CD4-positive, CD25-positive, alpha-beta regulatory T cell (primary cell): ENCODE data around the gene CAMKMT. TPM values are rescaled to one million over a fixed set of nuclear protein-coding genes. Genes with fewer than 3 reads are reported as not detected.

Experiments used
- ATAC-seq, 2 donors: fragments of 150-1000 bp; cut with Tn5 transposase; one replicate each; pipeline ENCODE4 v1.10.0; 2021; ENCODE audit warnings: low read depth in 2 of 2, moderate number of reproducible peaks in 2 of 2, moderate library complexity in 1 of 2
- DNase-seq, 3 donors: peaks; one replicate each; pipeline versions ENCODE4 v3.0.0 to v3.0.0-alpha.2; 2012 to 2022; ENCODE audit warnings: mixed read lengths in 1 of 3
- H3K27ac ChIP-seq: one replicate; pipeline ENCODE4 v1.7.0; 2013; ENCODE audit warnings: mild to moderate bottlenecking, low read length; ENCODE audit not compliant: insufficient read depth, poor library complexity, severe bottlenecking
- H3K27me3 ChIP-seq: one replicate; pipeline ENCODE4 v1.7.0; 2013; ENCODE audit warnings: low read length; ENCODE audit not compliant: control insufficient read depth, insufficient read depth
- H3K36me3 ChIP-seq: one replicate; pipeline ENCODE4 v1.7.0; 2013; ENCODE audit warnings: mild to moderate bottlenecking, low read length, moderate library complexity; ENCODE audit not compliant: control insufficient read depth, insufficient read depth
- H3K4me1 ChIP-seq: 2 replicates; pipeline ENCODE4 v1.7.0; 2013; ENCODE audit warnings: mild to moderate bottlenecking, low read length; ENCODE audit not compliant: insufficient read depth, control insufficient read depth, poor library complexity, severe bottlenecking
- H3K4me3 ChIP-seq: one replicate; pipeline ENCODE4 v1.7.0; 2013; ENCODE audit warnings: low read depth, mild to moderate bottlenecking, low read length, moderate library complexity
- H3K9me3 ChIP-seq, 2 experiments: 1 replicate in 1 of 2; 2 replicates in 1 of 2; pipeline ENCODE4 v1.7.0; 2013; ENCODE audit warnings: low read length in 2 of 2, mild to moderate bottlenecking in 1 of 2, moderate library complexity in 1 of 2; ENCODE audit not compliant: control insufficient read depth in 2 of 2
- H3K27ac Mint-ChIP-seq, 3 donors: one replicate each; pipeline ENCODE4 v1.8.0; 2020 to 2022; ENCODE audit warnings: mild to moderate bottlenecking in 3 of 3, mixed read lengths in 3 of 3, moderate library complexity in 2 of 3
- H3K27me3 Mint-ChIP-seq: one replicate; pipeline ENCODE4 v1.8.0; 2022; ENCODE audit warnings: mild to moderate bottlenecking, mixed read lengths
- H3K36me3 Mint-ChIP-seq: one replicate; pipeline ENCODE4 v1.8.0; 2020; ENCODE audit warnings: mixed read lengths
- H3K4me1 Mint-ChIP-seq, 4 donors: one replicate each; pipeline ENCODE4 v1.8.0; 2020 to 2022; ENCODE audit warnings: mixed read lengths in 4 of 4, mild to moderate bottlenecking in 1 of 4
- H3K4me3 Mint-ChIP-seq, 4 donors: one replicate each; pipeline ENCODE4 v1.8.0; 2020 to 2022; ENCODE audit warnings: mild to moderate bottlenecking in 4 of 4, mixed read lengths in 4 of 4, moderate library complexity in 3 of 4
- H3K9me3 Mint-ChIP-seq, 7 donors: one replicate each; pipeline ENCODE4 v1.8.0; 2020 to 2022; ENCODE audit warnings: mixed read lengths in 7 of 7, mild to moderate bottlenecking in 3 of 7, moderate library complexity in 2 of 7
- polyA plus RNA-seq, 4 donors: library from polyadenylated mRNA; unstranded; fragments of 300-500 nt; fragmentation: Illumina TruSeq; gene quantifications; one replicate each; pipeline ENCODE4 v1.2.3, GENCODE V29; 2021
- total RNA-seq: library from RNA; stranded (reverse); gene quantifications from one replicate; pipeline ENCODE4 v1.2.3, GENCODE V29; 2022

The CAMKMT gene
- total and polyA plus RNA-seq, 5 donors from 2014 or later = 17.6 to 27.6 (median 19.5) TPM

DNA sequence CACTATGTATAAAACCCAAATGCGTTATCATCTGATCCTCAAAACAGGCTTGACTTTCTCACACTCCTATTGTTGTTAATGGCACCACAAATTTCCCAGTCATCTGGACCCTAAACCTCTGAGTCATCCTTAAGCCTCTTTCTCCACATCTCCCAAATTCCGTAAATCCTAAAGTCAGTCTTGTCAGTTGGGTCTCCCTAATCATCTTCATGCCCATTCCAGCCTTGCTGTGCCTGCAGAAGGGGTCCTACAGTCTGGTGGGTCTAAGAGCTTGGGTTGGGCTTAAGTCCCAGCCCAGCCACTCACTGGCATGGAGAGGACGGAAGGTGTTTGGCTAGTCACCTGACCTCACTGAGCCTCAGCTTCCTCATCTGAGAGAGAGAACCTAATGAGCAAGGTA, 314.6 kb downstream of the CAMKMT start:
- Histone ChIP-seq H3K36me3 (no peaks in the 10 kb centered on the region), H3K27me3 (no peaks in the 10 kb centered on the region), H3K4me3 (no peak overlapping the region), H3K27ac (no peak overlapping the region), H3K4me1 (peaks cover 7% of the 10 kb centered on the region), H3K9me3 (no peaks in the 10 kb centered on the region)
- ATAC-seq = no peak
- Mint-ChIP-seq H3K4me3 (no peak overlapping the region), H3K9me3 (no peaks in the 10 kb centered on the region), H3K36me3 (no peaks in the 10 kb centered on the region), H3K27me3 (no peaks in the 10 kb centered on the region), H3K27ac (no peak overlapping the region), H3K4me1 (peaks cover 0 to 21% (median 12%) of the 10 kb centered on the region in 4 donors)
- no peak for DNase-seq

GRCh38 chr2:44679584-44679983, 317.8 kb downstream of the CAMKMT start:
- H3K36me3 Mint-ChIP-seq = no peaks in the 10 kb centered on the region
- peaks cover 4% of the 10 kb centered on the region for H3K4me1 ChIP-seq
- no peak for DNase-seq
- no peak overlapping the region for H3K4me3 ChIP-seq
- no peaks in the 10 kb centered on the region for H3K36me3 ChIP-seq
- H3K27ac Mint-ChIP-seq = no peak overlapping the region
- peaks cover 0 to 7% (median 2%) of the 10 kb centered on the region in 4 donors for H3K4me1 Mint-ChIP-seq
- no peak overlapping the region for H3K4me3 Mint-ChIP-seq
- no peaks in the 10 kb centered on the region for H3K9me3 Mint-ChIP-seq
- no peaks in the 10 kb centered on the region for H3K27me3 ChIP-seq
- H3K27me3 Mint-ChIP-seq = no peaks in the 10 kb centered on the region
- ATAC-seq = no peak
- no peak overlapping the region for H3K27ac ChIP-seq
- no peaks in the 10 kb centered on the region for H3K9me3 ChIP-seq

- H3K27ac ChIP-seq = no peak overlapping the region
- H3K27me3 Mint-ChIP-seq = no peaks in the 10 kb centered on the region
- no peaks in the 10 kb centered on the region for H3K36me3 ChIP-seq
- H3K4me3 ChIP-seq = no peak overlapping the region
- no peaks in the 10 kb centered on the region for H3K9me3 Mint-ChIP-seq
- peaks cover 0 to 8% (median 2%) of the 10 kb centered on the region in 4 donors for H3K4me1 Mint-ChIP-seq
- no peaks in the 10 kb centered on the region for H3K36me3 Mint-ChIP-seq
- ATAC-seq = no peak
- no peaks in the 10 kb centered on the region for H3K9me3 ChIP-seq
- H3K27ac Mint-ChIP-seq = no peak overlapping the region
- DNase-seq = no peak
- no peaks in the 10 kb centered on the region for H3K27me3 ChIP-seq
- H3K4me1 ChIP-seq = no peaks in the 10 kb centered on the region
- H3K4me3 Mint-ChIP-seq = no peak overlapping the region
Measured at GRCh38 chr2:44679990-44680389, 318.2 kb downstream of the CAMKMT start.

DNA sequence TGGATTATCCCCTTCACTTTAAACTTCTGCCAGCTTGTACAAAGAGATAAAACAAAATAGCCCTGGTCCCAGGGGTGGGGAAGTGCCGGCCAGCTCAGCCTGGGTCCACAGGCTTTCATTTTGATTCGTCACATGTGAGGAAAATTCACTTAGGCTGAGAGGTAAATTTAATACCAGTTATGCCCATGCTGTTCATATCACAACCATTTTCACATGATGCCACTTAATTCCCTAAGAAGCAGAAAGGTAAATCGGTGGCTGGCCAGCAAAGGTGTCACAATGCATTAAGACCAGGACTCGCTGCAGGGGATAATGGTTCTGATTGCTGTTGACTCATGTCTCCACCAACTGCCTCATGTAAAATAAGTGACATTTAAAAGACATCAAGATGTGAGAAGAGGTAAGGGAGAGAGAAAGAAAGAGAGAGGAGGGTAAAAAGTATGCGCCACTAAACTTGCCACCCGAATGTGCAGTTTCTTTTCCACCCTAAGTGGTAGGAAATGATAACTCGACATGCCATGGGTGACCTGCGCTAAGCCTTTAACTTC, 318.8 kb downstream of the CAMKMT start:
- H3K4me1 ChIP-seq = no peaks in the 10 kb centered on the region
- Mint-ChIP-seq H3K4me3 (no peak overlapping the region), H3K36me3 (no peaks in the 10 kb centered on the region), H3K9me3 (no peaks in the 10 kb centered on the region), H3K4me1 (peaks cover 0 to 8% (median 2%) of the 10 kb centered on the region in 4 donors), H3K27me3 (no peaks in the 10 kb centered on the region), H3K27ac (no peak overlapping the region)
- no peak overlapping the region for H3K27ac ChIP-seq
- no peaks in the 10 kb centered on the region for H3K9me3 ChIP-seq
- DNase-seq (no peak), ATAC-seq (no peak)
- H3K27me3 ChIP-seq = no peaks in the 10 kb centered on the region
- H3K36me3 ChIP-seq = no peaks in the 10 kb centered on the region
- H3K4me3 ChIP-seq = no peak overlapping the region

DNA sequence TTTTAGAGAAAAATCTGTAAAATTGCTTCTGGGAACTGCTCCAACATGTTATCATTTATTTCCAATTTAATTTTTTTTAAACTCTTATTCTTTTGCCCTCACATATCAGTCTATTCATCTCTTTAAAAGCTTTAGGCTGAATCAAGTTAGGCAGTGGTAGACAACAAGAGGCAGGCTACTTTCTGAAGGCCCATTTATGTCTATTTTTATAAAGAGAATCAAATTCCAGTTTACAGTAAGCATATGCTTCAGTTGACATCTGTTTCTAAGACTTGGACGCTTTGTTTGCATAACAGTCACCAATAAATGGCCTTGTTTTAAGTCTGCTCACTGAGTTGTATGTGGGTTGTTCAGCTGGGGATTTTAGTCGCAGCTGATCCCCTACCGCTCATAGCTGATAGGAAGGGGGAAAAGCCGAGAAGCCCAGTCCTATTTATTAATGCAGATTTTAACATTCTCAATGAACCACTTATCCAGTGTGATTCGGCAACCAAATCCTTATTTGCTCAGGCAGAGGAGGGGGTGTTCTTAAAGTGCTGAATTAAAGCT, 319.3 kb downstream of the CAMKMT start:
- no peaks in the 10 kb centered on the region for H3K4me1 ChIP-seq
- Mint-ChIP-seq H3K27ac (no peak overlapping the region), H3K9me3 (no peaks in the 10 kb centered on the region), H3K27me3 (no peaks in the 10 kb centered on the region), H3K4me1 (peaks cover 0 to 8% (median 2%) of the 10 kb centered on the region in 4 donors), H3K4me3 (no peak overlapping the region), H3K36me3 (no peaks in the 10 kb centered on the region)
- ATAC-seq = no peak
- no peaks in the 10 kb centered on the region for H3K9me3 ChIP-seq
- no peak for DNase-seq
- no peaks in the 10 kb centered on the region for H3K36me3 ChIP-seq
- no peak overlapping the region for H3K4me3 ChIP-seq
- no peak overlapping the region for H3K27ac ChIP-seq
- no peaks in the 10 kb centered on the region for H3K27me3 ChIP-seq

- Mint-ChIP-seq H3K27ac (no peak overlapping the region), H3K27me3 (no peaks in the 10 kb centered on the region)
- no peaks in the 10 kb centered on the region for H3K4me1 ChIP-seq
Measured at GRCh38 chr2:44682459-44682858, 320.7 kb downstream of the CAMKMT start.

GRCh38 chr2:44684559-44684958, 322.8 kb downstream of the CAMKMT start:
- H3K4me1 Mint-ChIP-seq = peaks cover 0 to 8% (median 2%) of the 10 kb centered on the region in 4 donors

More at GRCh38 chr2:44682459-44682858, 320.7 kb downstream of the CAMKMT start:
- H3K36me3 ChIP-seq = no peaks in the 10 kb centered on the region
- no peaks in the 10 kb centered on the region for H3K36me3 Mint-ChIP-seq
- no peaks in the 10 kb centered on the region for H3K9me3 Mint-ChIP-seq
- no peak overlapping the region for H3K4me3 ChIP-seq
- peaks cover 0 to 8% (median 2%) of the 10 kb centered on the region in 4 donors for H3K4me1 Mint-ChIP-seq
- DNase-seq (no peak), ATAC-seq (no peak)
- no peak overlapping the region for H3K4me3 Mint-ChIP-seq
- H3K27me3 ChIP-seq = no peaks in the 10 kb centered on the region
- H3K27ac ChIP-seq = no peak overlapping the region
- H3K9me3 ChIP-seq = no peaks in the 10 kb centered on the region

DNA sequence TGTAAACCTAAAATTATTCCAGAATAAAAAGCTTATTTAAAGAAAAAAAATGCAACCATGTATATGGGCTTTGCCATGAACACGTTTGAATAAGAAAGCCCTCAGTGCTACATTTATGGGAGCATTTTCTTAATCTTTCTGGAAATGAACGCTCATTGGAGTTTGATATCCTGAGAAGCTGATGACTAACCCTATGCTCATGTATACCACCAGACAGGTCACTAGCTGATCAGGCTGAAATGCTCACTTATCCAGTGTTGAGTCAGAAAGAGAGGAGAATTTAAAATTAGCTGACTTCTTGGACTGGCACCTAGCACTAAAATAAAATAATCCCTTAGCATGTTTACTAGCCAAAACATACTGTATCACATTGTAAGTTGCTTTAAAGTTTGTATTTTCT, 324.8 kb downstream of the CAMKMT start:
- no peaks in the 10 kb centered on the region for H3K36me3 ChIP-seq
- H3K4me1 ChIP-seq = no peaks in the 10 kb centered on the region
- no peaks in the 10 kb centered on the region for H3K9me3 ChIP-seq
- H3K27me3 Mint-ChIP-seq = no peaks in the 10 kb centered on the region
- no peak overlapping the region for H3K27ac ChIP-seq
- no peaks in the 10 kb centered on the region for H3K36me3 Mint-ChIP-seq
- peaks cover 0 to 5% (median 2%) of the 10 kb centered on the region in 4 donors for H3K4me1 Mint-ChIP-seq
- no peaks in the 10 kb centered on the region for H3K27me3 ChIP-seq
- ATAC-seq = no peak
- no peaks in the 10 kb centered on the region for H3K9me3 Mint-ChIP-seq
- H3K27ac Mint-ChIP-seq = no peak overlapping the region
- no peak for DNase-seq
- H3K4me3 ChIP-seq = no peak overlapping the region
- no peak overlapping the region for H3K4me3 Mint-ChIP-seq

More at GRCh38 chr2:44684559-44684958, 322.8 kb downstream of the CAMKMT start:
- no peak overlapping the region for H3K4me3 ChIP-seq
- DNase-seq (no peak), ATAC-seq (no peak)
- H3K27me3 Mint-ChIP-seq = no peaks in the 10 kb centered on the region
- no peaks in the 10 kb centered on the region for H3K27me3 ChIP-seq
- no peaks in the 10 kb centered on the region for H3K9me3 Mint-ChIP-seq
- H3K4me3 Mint-ChIP-seq = no peak overlapping the region
- no peaks in the 10 kb centered on the region for H3K4me1 ChIP-seq
- no peak overlapping the region for H3K27ac Mint-ChIP-seq
- H3K9me3 ChIP-seq = no peaks in the 10 kb centered on the region
- no peaks in the 10 kb centered on the region for H3K36me3 Mint-ChIP-seq
- no peaks in the 10 kb centered on the region for H3K36me3 ChIP-seq
- no peak overlapping the region for H3K27ac ChIP-seq
